Left renal pelvis (tissue), 4 donors: ENCODE measurements around the gene DGCR6. TPM values are rescaled to one million over a fixed set of nuclear protein-coding genes. Genes with fewer than 3 reads are reported as not detected.
A peak's percentile ranks its signal among the peaks of the same experiment; 100 is the strongest.
"Not testable (repeated sequence)": the region's sequence is repeated elsewhere in the genome, so short reads cannot be mapped to it uniquely, and the experiment has no call there.

ENCODE experiments used
- DNase-seq, 4 donors: peaks; one replicate each; pipeline ENCODE4 v3.0.0-alpha.2; 2013; ENCODE audit warnings: low read depth in 4 of 4, low spot score in 3 of 4
- polyA plus RNA-seq, 4 donors: library from polyadenylated mRNA; unstranded; fragments of 120-200 nt; gene quantifications; one replicate each; pipeline ENCODE4 v1.2.1, GENCODE V29; 2013; ENCODE audit not compliant: insufficient read length in 4 of 4

The DGCR6 gene
- polyA plus RNA-seq, 4 donors = 2.3 to 12.8 (median 7.3) TPM

DNA sequence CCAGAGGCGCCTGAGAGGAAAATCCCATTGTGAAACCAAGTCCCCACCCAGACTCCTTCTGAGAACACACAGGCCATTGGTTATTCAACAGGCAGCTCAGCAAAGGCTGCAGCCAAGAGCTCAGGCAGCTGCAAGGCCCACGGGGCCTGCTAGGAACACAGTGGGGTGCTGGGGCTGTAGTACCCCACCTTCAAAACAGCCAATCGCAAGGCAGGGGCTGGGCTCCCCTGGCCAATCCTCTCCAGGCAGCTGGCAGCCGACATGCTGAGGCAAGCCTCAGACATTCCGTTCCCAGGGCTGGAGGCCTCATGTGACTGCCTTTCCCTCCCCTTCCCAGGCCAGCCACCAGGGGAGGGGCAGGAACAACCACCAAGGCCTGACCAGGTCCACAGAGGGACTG lies 23.3 kb downstream of the DGCR6 start:
- no peak for DNase-seq

DNA sequence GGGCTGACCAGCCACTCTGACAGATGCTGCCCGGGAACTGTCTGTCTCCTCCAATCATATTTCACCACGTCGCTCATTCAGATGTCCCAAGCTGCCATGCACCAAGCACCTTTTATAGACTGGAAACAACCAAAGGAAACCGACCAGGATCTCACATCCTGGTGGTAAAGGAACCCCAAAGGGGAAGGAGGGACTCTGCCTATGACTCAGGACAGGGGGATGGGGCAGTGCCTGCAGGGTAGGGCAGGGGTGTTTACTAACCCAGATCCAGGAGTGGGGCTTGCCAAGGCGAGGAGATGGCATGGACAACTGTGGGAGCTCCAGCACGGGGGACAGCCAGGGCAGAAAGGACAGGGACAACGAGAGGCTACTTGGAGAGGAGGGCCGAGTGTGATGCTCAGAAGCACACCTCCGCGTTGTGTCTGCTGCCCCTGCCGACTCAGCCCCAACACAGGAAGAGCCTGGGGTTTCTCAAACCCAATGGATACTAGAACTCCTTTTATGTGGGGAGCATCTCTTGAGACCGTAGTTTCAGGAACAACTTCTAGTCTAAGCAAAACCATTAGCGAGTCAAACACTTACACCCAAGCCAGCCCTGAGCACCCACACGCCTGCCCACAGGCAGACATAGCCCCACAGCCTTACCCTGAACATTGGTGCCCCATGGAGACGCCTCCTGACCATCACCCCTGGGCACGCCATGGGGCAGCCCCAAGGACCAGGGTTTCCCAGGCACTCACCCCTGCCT lies 26.0 kb downstream of the DGCR6 start:
- DNase-seq = no peak

DNA sequence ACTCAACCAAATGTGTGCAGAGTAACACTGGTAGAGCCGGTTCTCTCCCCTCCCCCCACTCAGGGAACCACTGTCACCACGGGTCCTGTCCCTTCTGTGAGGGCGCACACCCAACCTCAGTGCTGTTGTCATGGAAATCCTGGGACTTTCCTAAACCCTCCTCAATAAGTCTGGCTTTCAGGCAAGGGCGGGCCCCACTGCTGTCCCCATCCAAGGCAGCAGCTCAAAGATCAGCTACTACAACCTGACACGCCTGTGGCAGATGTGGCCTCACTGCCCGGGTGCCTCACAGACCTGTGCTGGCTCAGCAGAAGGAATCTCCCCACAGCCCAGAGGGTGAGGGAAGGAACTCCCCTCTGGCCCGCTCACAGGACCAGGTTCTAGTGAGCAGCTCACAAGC lies 27.8 kb downstream of the DGCR6 start:
- no peak for DNase-seq

DNA sequence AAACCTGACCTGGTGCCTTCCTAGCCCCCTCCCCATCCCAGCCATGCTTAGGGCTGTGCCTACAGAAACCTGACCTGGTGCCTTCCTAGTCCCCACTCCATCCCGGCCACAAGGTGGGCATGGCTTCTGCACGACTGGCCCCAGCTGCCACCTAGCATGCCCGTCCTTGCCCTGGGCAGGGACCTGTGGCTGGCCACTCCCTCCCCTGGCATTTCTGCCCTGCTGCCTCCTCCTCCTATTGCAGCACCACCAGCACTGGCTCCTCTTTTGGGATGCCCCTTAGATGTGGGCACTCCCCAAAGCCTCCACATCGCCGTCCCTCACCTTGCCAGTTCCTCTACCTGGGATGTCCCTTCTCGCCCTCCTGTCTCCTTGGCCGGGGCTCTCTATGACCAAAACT lies 28.6 kb downstream of the DGCR6 start:
- DNase-seq = not testable (repeated sequence)

DNA sequence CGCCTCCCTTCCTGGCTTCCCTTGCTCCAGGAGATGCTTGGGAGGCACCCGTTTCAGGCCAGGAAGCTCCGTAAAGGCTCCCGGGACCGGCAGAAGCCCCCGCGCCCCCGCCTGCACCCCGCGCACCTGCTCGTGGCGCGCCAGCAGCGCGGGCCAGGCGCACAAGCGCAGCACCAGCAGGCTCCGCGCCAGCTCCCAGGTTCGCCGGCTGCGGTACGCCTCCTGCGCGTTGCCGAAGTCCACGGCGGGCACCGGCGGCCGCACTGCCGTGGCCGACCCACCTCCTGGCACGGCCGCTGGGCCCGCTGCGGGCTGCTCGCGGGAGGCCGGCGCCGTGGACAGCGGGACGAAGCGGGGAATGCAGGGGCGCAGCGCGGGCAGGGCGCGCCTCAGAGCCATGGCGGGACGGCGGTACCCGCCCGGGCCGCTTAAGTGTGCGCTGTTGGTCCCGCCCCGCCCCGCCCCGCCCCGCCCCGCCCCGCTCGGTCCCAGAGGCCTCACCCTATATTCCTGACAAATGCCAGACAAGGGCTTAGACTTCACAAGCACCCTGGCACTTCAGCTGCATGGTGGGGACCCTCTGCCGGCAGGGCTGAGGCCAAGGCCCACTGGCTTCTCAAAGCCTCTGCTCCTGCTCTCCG lies 29.9 kb downstream of the DGCR6 start, which contains the start of gene PRODH:
TSS of gene PRODH (minus strand) at position 405 of the 641 bp plus-strand sequence. CDS start at position 399, 6 bp downstream.
- no peak for DNase-seq

DNA sequence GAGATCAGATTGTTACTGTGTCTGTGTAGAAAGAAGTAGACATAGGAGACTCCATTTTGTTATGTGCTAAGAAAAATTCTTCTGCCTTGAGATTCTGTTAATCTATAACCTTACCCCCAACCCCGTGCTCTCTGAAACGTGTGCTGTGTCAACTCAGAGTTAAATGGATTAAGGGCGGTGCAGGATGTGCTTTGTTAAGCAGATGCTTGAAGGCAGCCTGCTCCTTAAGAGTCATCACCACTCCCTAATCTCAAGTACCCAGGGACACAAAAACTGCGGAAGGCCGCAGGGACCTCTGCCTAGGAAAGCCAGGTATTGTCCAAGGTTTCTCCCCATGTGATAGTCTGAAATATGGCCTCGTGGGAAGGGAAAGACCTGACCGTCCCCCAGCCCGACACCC lies 32.6 kb downstream of the DGCR6 start:
- not testable (repeated sequence) for DNase-seq

DNA sequence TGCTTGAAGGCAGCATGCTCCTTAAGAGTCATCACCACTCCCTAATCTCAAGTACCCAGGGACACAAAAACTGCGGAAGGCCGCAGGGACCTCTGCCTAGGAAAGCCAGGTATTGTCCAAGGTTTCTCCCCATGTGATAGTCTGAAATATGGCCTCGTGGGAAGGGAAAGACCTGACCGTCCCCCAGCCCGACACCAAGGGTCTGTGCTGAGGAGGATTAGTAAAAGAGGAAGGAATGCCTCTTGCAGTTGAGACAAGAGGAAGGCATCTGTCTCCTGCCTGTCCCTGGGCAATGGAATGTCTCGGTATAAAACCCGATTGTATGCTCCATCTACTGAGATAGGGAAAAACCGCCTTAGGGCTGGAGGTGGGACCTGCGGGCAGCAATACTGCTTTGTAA lies 41.0 kb downstream of the DGCR6 start:
- not testable (repeated sequence) for DNase-seq

DNA sequence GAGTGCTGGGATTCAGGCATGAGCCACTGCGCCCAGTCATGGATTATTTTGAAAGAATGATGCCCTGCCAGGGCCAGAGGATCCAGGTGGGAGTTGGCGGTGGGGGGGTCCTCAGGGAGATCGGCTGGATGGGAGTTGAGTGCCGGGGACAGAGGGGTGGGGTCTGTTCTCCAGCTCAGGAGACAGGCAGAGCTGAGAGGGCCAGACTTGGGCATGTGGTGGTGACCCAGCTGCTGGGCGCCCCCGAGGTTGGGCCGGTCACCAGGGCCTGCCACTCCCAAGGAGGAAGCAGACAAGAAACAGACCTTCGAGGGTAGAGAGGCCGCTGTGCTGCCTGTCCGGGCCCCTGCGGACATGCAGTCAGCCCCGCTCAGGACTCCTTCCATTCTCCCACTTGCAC lies 41.8 kb downstream of the DGCR6 start:
- no peak for DNase-seq

DNA sequence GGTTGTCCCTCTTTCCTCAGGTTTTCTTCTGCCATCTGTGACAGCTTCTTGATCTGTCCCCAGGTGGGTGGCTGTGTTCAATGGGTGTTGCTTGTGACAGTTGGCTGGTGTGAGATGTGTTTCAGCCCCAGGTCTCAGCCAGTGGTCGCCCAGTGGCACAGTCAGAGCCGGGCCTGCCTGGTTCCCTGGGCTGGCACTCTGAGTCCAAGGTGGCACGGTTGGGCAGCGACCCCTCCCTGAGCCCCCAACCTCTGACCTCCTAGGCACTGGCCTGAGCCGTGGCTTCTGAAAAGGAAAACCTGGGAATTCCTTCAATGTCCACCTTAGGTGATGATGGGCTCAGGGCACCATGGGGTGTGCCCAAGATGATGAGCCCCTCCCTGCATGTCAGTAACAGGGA lies 44.0 kb downstream of the DGCR6 start:
- no peak for DNase-seq

DNA sequence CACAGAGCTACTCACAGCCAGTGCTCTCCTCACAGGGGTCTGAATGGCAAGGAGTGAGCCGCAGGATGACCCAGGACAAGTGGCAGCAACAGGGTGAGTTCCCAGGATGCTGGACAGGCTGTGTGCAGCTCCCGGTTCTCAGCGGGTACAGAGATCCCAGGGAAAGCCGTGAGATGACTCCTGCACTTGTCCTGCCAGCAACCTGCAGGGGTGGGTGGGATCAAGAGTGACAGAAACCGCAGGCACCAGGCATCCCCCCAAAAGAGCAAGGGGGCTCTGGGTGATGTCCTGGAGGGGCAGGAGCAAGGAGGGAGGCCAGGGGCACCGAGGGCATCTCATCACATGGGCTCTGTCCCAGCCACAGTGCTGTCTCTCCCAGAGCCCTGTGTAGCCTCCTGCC lies 45.9 kb downstream of the DGCR6 start:
- no peak for DNase-seq

DNA sequence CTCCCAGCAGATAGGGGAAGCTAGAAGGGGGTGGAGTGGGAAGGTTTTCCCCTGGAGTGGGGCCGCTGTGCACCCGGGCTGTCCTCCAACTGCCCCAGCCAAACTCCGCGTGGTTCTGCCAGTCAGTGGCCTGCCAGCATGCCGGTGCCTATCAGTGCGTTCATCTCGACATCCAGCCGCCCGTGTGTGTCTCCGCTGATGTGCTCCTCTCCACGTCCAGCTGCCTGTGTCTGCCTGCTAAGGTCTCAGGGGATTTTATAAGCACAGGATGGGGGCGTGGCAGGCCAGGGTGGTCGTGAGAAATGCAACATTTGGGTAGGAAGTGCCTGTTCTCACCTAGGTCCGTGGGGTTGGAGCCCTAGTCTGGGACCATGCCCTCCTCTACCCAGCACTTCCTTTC lies 47.0 kb downstream of the DGCR6 start:
- DNase-seq = not testable (repeated sequence)

DNA sequence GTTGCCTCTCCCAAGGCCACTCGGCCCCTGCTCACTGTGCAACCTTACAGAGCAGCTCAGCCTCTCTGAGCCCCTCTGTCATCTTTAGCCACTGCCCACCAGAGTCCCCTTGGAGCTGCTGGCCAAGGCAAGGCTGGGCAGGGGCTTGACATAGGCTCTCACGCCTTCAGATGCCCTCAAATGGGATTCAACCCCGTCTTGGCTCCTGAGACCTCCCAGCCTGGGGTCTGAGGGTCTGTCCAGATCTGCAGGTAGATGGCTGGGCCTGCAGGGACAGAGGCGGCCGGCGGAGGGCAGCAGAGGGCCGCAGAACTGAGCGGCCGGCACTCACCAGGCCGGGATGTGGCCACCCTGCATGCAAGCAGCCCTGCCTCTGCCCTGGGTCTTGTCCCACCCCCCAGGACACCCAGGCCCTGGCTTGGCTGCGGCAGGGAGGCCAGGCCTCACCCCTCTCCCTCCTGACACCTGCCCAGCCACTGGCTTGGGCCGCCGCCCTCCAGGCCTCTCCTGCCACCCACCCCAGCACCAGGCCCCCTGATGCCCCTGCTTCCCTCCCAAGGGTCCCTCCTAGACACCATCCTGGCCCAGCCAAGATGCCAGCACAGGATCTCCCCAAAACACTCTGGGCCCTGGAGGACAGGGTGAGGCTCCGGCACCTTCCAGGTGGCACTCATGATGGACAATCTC lies 48.3 kb downstream of the DGCR6 start:
- peak in 1 of 4 donors; percentile 29 for DNase-seq

DNA sequence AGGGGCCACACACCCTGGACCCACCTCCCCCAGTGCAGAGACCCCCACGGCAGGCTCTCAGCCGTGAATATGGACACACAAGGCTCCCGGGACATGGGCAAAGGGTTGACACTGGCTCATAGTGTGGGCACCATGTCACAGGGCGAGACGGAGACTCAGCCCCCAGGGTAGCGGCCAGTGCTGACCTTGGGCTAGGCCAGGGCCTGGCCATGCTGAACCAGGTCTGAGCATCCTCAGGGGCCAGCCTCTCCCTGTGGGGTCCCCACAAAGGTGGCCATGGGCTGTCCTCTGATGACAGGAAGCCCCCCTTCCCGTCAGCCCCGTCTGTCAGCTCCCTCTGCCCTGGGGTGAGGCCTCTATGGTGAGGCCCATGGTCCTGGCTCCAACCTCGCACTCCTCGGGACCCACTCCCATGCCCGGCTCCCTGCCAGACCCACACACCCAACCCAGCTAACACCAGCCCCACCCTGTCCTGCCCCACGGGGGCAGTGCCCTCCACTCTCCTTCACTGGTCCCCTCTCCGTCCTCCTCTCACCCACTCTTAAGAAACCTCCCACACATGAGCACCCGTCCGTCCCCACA lies 49.0 kb downstream of the DGCR6 start:
- DNase-seq = no peak

DNA sequence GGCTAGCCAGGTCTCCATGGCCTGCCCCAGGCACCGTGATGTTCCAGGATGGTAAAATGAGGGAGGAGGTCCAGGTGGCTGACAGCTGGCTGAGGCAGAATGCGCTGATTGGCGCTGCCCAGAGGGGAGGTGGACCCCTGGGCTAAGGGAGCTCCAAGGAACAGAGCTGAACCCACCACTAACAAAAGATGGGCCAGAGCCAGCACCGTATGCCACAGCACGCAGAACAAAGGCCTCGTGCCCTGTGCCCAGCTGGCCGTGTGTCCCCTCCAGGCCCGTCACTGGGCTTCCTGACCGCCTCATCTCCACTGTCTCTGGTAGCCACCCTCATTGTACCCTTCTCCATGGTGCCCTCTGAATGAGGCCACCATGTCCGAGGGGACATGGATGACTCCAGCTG lies 49.6 kb downstream of the DGCR6 start:
- DNase-seq = no peak

DNA sequence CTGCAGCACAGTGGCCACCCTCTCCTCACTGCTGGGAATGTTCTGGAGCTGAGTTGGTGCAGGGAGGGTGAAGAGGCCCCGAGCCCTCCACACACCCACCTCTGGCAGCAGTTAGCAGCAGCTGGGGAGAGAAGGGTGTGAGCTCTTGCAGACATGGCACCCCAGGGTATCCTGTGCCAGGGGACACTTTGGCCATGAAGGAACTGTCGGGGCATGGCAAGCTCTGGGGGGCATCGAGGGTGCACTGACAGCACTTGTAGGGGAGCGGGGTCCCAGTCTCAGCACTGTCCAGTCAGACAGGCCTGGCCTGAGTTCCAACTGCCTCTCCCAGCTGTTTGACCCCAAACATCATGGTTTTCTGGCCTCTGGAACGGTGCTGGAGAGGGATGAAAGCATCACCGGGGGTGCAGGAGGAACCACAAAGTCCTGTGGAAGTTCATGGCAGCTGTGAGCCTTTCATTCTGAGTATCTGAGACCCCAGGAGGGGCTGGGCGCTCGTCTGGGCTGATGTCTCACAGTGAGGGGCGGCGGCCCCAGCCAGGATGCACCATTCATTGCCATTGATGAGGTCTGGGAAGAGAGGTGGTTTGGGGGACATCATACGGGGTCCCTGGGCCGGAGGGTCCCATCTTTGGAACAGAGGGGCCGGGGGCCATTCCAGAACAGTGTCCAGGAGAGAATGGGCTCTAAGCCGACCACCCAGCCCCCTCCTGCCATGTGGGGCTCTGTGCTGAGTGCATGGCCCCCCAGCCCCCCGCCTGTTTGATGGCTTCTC lies 50.2 kb downstream of the DGCR6 start:
- DNase-seq = not testable (repeated sequence)

DNA sequence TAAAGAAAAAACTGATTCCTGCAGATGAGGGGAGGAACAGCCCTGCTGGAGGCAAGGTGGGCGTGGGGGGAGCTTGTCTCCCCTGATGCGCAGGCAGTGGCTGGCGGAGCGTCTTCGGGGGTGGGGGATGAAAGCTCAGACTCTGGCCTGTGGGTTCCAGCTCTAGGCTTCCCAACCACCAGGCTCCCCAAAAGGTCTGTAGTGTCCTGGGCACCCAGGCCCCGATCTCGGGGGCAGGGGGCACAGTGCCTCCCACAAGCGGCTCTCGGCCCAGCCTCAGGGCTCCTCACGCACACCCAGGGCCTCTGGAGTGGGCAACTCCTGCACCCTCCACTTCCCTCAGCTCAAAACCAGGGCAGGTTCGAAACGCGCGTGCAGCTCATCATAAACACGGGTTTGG lies 50.8 kb downstream of the DGCR6 start:
- DNase-seq = not testable (repeated sequence)

DNA sequence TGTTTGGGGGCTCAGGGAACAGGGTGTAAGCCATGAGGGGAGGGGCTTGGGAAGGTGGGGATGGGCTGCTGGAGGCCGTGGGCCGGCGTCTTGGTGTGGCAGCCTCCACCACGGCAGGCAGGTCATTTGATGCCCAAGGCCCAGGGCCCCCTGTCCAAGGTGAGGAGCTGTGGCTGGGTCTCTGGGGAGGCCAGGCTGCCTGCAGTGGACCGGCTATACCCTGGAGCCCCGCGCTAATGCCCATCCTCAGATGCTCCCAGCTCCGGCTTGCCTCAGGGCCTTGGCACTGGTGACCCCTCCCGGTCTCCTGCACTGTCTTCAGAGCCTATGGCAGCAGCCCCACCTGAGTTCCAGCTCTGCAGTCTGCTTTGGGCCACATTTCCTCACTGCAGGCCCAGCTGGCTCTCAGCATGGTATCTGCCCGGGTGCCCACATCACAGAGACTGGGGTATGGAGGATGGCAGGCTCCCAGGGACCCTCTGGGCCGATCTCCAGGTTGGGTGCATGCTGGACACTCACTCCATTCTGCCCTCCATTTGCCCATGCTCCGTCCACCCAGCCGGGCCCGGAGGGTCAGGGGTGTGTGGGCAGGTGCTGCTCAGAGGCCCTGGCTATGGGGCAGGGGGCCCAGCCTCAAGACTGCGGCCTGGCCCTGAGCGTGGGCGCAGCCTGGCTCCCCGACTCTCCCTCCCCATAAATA lies 51.7 kb downstream of the DGCR6 start:
- not testable (repeated sequence) for DNase-seq

DNA sequence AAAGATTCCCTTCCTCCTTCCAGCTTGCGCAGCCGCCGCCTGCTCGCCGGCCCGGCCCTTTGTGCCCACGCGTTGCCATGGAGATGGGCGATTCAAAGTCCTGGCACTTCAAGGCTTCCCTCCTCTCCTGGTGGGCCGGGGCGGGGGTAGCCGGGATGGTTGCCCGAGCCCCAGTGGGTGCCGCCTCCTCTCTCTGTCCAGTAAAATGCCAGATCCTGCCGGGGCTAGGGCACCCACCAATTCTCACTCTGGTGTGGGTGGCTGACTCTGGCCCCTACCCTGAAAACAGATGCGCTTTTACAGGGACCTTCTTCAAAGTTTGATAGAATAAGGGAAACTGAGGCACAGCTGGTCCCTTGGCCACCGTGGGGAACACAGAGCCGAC lies 52.2 kb downstream of the DGCR6 start:
- not testable (repeated sequence) for DNase-seq

DNA sequence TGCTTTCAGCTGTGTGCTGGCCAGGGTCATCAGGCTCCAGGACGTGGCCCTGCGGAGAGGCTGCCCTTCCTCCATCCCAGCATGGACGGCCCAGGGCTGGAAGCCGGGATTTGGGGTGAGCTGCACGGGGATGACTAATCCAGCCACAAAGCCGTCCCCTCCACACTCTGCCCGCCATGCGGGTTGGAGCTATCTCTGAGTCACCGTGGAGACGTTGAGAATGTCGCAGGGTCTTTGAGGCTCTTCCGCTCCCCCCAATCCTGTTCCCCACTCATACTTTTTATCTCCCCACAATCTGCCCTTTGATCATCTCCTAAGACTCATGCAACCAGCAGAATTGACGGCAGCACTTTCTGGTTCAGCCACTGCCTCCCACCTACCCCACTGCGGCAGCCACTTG lies 52.6 kb downstream of the DGCR6 start:
- DNase-seq = not testable (repeated sequence)

DNA sequence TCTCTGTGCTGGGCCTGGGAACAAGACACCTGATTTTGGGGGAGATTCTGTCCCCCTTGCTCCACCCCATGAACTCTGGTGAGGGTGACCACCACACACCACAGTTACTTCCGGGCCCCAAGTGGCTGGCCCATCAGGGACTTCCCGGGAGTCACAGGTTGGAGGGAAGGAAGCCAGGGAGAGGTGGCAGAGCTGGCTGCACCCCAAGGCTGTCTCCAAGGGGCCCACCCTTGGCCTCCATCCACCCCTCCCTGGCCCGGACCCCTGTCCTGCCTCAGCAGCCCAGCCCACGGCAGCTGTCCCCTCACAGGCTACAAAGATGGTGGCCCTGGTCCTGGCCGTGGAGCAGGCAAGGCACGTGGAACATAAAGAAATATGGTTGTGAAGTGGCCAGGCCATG lies 53.1 kb downstream of the DGCR6 start:
- DNase-seq = not testable (repeated sequence)
